GM18511 (cell line): ENCODE results near the gene EML2.
"Not testable (repeated sequence)": the region's sequence is repeated elsewhere in the genome, so short reads cannot be mapped to it uniquely, and the experiment has no call there.

Experiments used
- ATAC-seq: cut with Tn5 transposase; IDR thresholded peaks from one replicate; pipeline ENCODE4 v1.9.1; 2021; ENCODE audit warnings: mild to moderate bottlenecking, moderate library complexity; ENCODE audit not compliant: unreplicated experiment

EML2 gene

GRCh38 chr19:45621389-45621788 lies 17.8 kb downstream of the EML2 start:
- no peak for ATAC-seq

GRCh38 chr19:45616704-45617017 lies 22.5 kb downstream of the EML2 start:
- no peak for ATAC-seq

- ATAC-seq, result peak; percentile 49
Measured at GRCh38 chr19:45615795-45616703, 23.1 kb downstream of the EML2 start.

- not testable (repeated sequence) for ATAC-seq
Measured at GRCh38 chr19:45615056-45615455, 24.1 kb downstream of the EML2 start.

- ATAC-seq, result peak; percentile 58
Measured at GRCh38 chr19:45613926-45614725, 25.1 kb downstream of the EML2 start.

- ATAC-seq, result no peak
Measured at GRCh38 chr19:45608948-45609347, 30.2 kb downstream of the EML2 start.

- ATAC-seq, result no peak
Measured at GRCh38 chr19:45607071-45608029, 31.8 kb downstream of the EML2 start.

- ATAC-seq, result no peak
Measured at GRCh38 chr19:45601524-45602374, 37.4 kb downstream of the EML2 start, which contains the start of gene GPR4. Gene GPR4, minus strand, starts transcription at chr19:45602212. Its CDS starts 10,346 bp downstream, at chr19:45591866.

GRCh38 chr19:45601115-45601514 lies 38.1 kb downstream of the EML2 start:
- no peak for ATAC-seq

- ATAC-seq, result no peak
Measured at GRCh38 chr19:45600340-45600885, 38.8 kb downstream of the EML2 start.

- no peak for ATAC-seq
Measured at GRCh38 chr19:45599286-45599685, 39.9 kb downstream of the EML2 start.

GRCh38 chr19:45598267-45599001 lies 40.8 kb downstream of the EML2 start:
- ATAC-seq, result no peak

- ATAC-seq, result no peak
Measured at GRCh38 chr19:45597425-45598111, 41.6 kb downstream of the EML2 start.

GRCh38 chr19:45595814-45596213 lies 43.4 kb downstream of the EML2 start:
- no peak for ATAC-seq

GRCh38 chr19:45593520-45593919 lies 45.7 kb downstream of the EML2 start:
- ATAC-seq, result no peak

- no peak for ATAC-seq
Measured at GRCh38 chr19:45592366-45592765, 46.8 kb downstream of the EML2 start.

- no peak for ATAC-seq
Measured at GRCh38 chr19:45591638-45592005, 47.6 kb downstream of the EML2 start.

- ATAC-seq, result no peak
Measured at GRCh38 chr19:45591004-45591637, 48.1 kb downstream of the EML2 start.
